Central memory CD8-positive, alpha-beta T cell (primary cell): ENCODE results near the gene PBRM1.

ENCODE experiments used
- ATAC-seq: fragments of 150-1000 bp; cut with Tn5 transposase; replicated peaks from 2 replicates; pipeline ENCODE4 v1.10.0; 2022; ENCODE audit warnings: mild to moderate bottlenecking, moderate FRiP score, moderate number of reproducible peaks; ENCODE audit not compliant: poor library complexity, severe bottlenecking; ENCODE audit errors: extremely low read depth
- DNase-seq, 2 donors: peaks; one replicate each; pipeline ENCODE4 v3.0.0; 2021; ENCODE audit warnings: low spot score in 2 of 2
- H3K27ac Mint-ChIP-seq: one replicate; pipeline ENCODE4 v1.8.0; 2022; ENCODE audit warnings: low read depth, mild to moderate bottlenecking, moderate library complexity, mixed read lengths
- H3K27me3 Mint-ChIP-seq: one replicate; pipeline ENCODE4 v1.8.0; 2022; ENCODE audit warnings: mixed read lengths
- H3K36me3 Mint-ChIP-seq: one replicate; pipeline ENCODE4 v1.8.0; 2022; ENCODE audit warnings: mild to moderate bottlenecking, moderate library complexity, mixed read lengths; ENCODE audit not compliant: insufficient read depth
- H3K4me1 Mint-ChIP-seq: one replicate; pipeline ENCODE4 v1.8.0; 2022; ENCODE audit warnings: mixed read lengths
- H3K4me3 Mint-ChIP-seq: one replicate; pipeline ENCODE4 v1.8.0; 2022; ENCODE audit warnings: mild to moderate bottlenecking, moderate library complexity, mixed read lengths
- H3K9me3 Mint-ChIP-seq: one replicate; pipeline ENCODE4 v1.8.0; 2022; ENCODE audit warnings: mixed read lengths

The PBRM1 gene

GRCh38 chr3:52695798-52696671, 10.3 kb upstream of the PBRM1 start:
- Mint-ChIP-seq H3K9me3 (no peaks in the 10 kb centered on the region), H3K27me3 (no peaks in the 10 kb centered on the region), H3K27ac (no peak overlapping the region), H3K36me3 (peaks cover 58% of the 10 kb centered on the region), H3K4me3 (no peak overlapping the region), H3K4me1 (peaks cover 6% of the 10 kb centered on the region)
- no peak for ATAC-seq
- no peak for DNase-seq

- H3K4me3 Mint-ChIP-seq, result no peak overlapping the region
- peaks cover 70% of the 10 kb centered on the region for H3K36me3 Mint-ChIP-seq
- no peak overlapping the region for H3K27ac Mint-ChIP-seq
- ATAC-seq (no peak), DNase-seq (no peak)
- no peaks in the 10 kb centered on the region for H3K27me3 Mint-ChIP-seq
- H3K4me1 Mint-ChIP-seq, result peaks cover 6% of the 10 kb centered on the region
- H3K9me3 Mint-ChIP-seq, result no peaks in the 10 kb centered on the region
Observed at GRCh38 chr3:52694528-52695189, 8.9 kb upstream of the PBRM1 start.

GRCh38 chr3:52693071-52693470, 7.4 kb upstream of the PBRM1 start:
- H3K27me3 Mint-ChIP-seq, result no peaks in the 10 kb centered on the region
- H3K4me1 Mint-ChIP-seq, result peaks cover 6% of the 10 kb centered on the region
- peak overlapping the region; percentile 75 for H3K27ac Mint-ChIP-seq
- no peak for DNase-seq
- ATAC-seq, result no peak
- no peak overlapping the region for H3K4me3 Mint-ChIP-seq
- H3K36me3 Mint-ChIP-seq, result peaks cover 78% of the 10 kb centered on the region
- H3K9me3 Mint-ChIP-seq, result no peaks in the 10 kb centered on the region

- ATAC-seq, result no peak
- Mint-ChIP-seq H3K27me3 (no peaks in the 10 kb centered on the region), H3K4me3 (no peak overlapping the region), H3K27ac (no peak overlapping the region), H3K9me3 (no peaks in the 10 kb centered on the region), H3K4me1 (peaks cover 17% of the 10 kb centered on the region), H3K36me3 (peaks cover 77% of the 10 kb centered on the region)
- DNase-seq, result no peak
Observed at GRCh38 chr3:52690560-52690959, 4.8 kb upstream of the PBRM1 start.

GRCh38 chr3:52689151-52689550, 3.4 kb upstream of the PBRM1 start:
- Mint-ChIP-seq H3K36me3 (peaks cover 68% of the 10 kb centered on the region), H3K27me3 (no peaks in the 10 kb centered on the region), H3K27ac (no peak overlapping the region), H3K4me1 (peaks cover 27% of the 10 kb centered on the region), H3K9me3 (no peaks in the 10 kb centered on the region), H3K4me3 (no peak overlapping the region)
- ATAC-seq (no peak), DNase-seq (no peak)

- peaks cover 59% of the 10 kb centered on the region for H3K36me3 Mint-ChIP-seq
- DNase-seq (no peak), ATAC-seq (no peak)
- no peaks in the 10 kb centered on the region for H3K27me3 Mint-ChIP-seq
- peaks cover 21% of the 10 kb centered on the region for H3K4me1 Mint-ChIP-seq
- no peak overlapping the region for H3K27ac Mint-ChIP-seq
- no peaks in the 10 kb centered on the region for H3K9me3 Mint-ChIP-seq
- no peak overlapping the region for H3K4me3 Mint-ChIP-seq
Observed at GRCh38 chr3:52688266-52688665, 2.6 kb upstream of the PBRM1 start.

- DNase-seq, result peak; percentile 45 to 57
- peak overlapping the region; percentile 89 for H3K4me3 Mint-ChIP-seq
- H3K4me1 Mint-ChIP-seq, result peaks cover 35% of the 10 kb centered on the region
- no peaks in the 10 kb centered on the region for H3K9me3 Mint-ChIP-seq
- peaks cover 41% of the 10 kb centered on the region for H3K36me3 Mint-ChIP-seq
- no peaks in the 10 kb centered on the region for H3K27me3 Mint-ChIP-seq
- peak overlapping the region; percentile 93 for H3K27ac Mint-ChIP-seq
- peak; percentile 67 for ATAC-seq
Observed at GRCh38 chr3:52685285-52685708, 416 bp downstream of the PBRM1 start.

GRCh38 chr3:52684184-52684583, 1.5 kb downstream of the PBRM1 start:
- no peak for ATAC-seq
- Mint-ChIP-seq H3K4me3 (no peak overlapping the region), H3K4me1 (peaks cover 45% of the 10 kb centered on the region), H3K36me3 (peaks cover 35% of the 10 kb centered on the region), H3K9me3 (no peaks in the 10 kb centered on the region), H3K27ac (no peak overlapping the region), H3K27me3 (no peaks in the 10 kb centered on the region)
- no peak for DNase-seq

- Mint-ChIP-seq H3K27me3 (no peaks in the 10 kb centered on the region), H3K4me3 (no peak overlapping the region), H3K9me3 (no peaks in the 10 kb centered on the region), H3K27ac (no peak overlapping the region), H3K36me3 (peaks cover 38% of the 10 kb centered on the region), H3K4me1 (peaks cover 51% of the 10 kb centered on the region)
- no peak for DNase-seq
- ATAC-seq, result no peak
Observed at GRCh38 chr3:52683611-52684010, 2.1 kb downstream of the PBRM1 start.

- no peaks in the 10 kb centered on the region for H3K27me3 Mint-ChIP-seq
- H3K9me3 Mint-ChIP-seq, result no peaks in the 10 kb centered on the region
- no peak overlapping the region for H3K4me3 Mint-ChIP-seq
- DNase-seq (no peak), ATAC-seq (no peak)
- peaks cover 42% of the 10 kb centered on the region for H3K36me3 Mint-ChIP-seq
- H3K4me1 Mint-ChIP-seq, result peaks cover 51% of the 10 kb centered on the region
- peak overlapping the region; percentile 8 for H3K27ac Mint-ChIP-seq
Observed at GRCh38 chr3:52682016-52682415, 3.7 kb downstream of the PBRM1 start.

GRCh38 chr3:52681596-52681995, 4.1 kb downstream of the PBRM1 start:
- Mint-ChIP-seq H3K9me3 (no peaks in the 10 kb centered on the region), H3K27me3 (no peaks in the 10 kb centered on the region), H3K4me3 (no peak overlapping the region), H3K27ac (peak overlapping the region; percentile 8), H3K36me3 (peaks cover 44% of the 10 kb centered on the region), H3K4me1 (peaks cover 54% of the 10 kb centered on the region)
- no peak for DNase-seq
- no peak for ATAC-seq

GRCh38 chr3:52679811-52680210, 5.9 kb downstream of the PBRM1 start:
- Mint-ChIP-seq H3K36me3 (peaks cover 53% of the 10 kb centered on the region), H3K27me3 (no peaks in the 10 kb centered on the region), H3K27ac (no peak overlapping the region), H3K4me1 (peaks cover 53% of the 10 kb centered on the region), H3K4me3 (no peak overlapping the region), H3K9me3 (no peaks in the 10 kb centered on the region)
- DNase-seq, result no peak
- ATAC-seq, result no peak

- ATAC-seq (no peak), DNase-seq (no peak)
- peaks cover 49% of the 10 kb centered on the region for H3K4me1 Mint-ChIP-seq
- peak overlapping the region; percentile 60 for H3K27ac Mint-ChIP-seq
- H3K36me3 Mint-ChIP-seq, result peaks cover 55% of the 10 kb centered on the region
- no peaks in the 10 kb centered on the region for H3K9me3 Mint-ChIP-seq
- no peak overlapping the region for H3K4me3 Mint-ChIP-seq
- no peaks in the 10 kb centered on the region for H3K27me3 Mint-ChIP-seq
Observed at GRCh38 chr3:52679199-52679538, 6.5 kb downstream of the PBRM1 start.
